HG02938 (cell line): ENCODE data around the gene ALOX12B.
"Not testable (repeated sequence)": the region's sequence is repeated elsewhere in the genome, so short reads cannot be mapped to it uniquely, and the experiment has no call there.

Source experiments
- ATAC-seq: cut with Tn5 transposase; IDR thresholded peaks from one replicate; pipeline ENCODE4 v1.9.1; 2021; ENCODE audit warnings: mild to moderate bottlenecking, moderate library complexity; ENCODE audit not compliant: unreplicated experiment

ALOX12B gene

DNA sequence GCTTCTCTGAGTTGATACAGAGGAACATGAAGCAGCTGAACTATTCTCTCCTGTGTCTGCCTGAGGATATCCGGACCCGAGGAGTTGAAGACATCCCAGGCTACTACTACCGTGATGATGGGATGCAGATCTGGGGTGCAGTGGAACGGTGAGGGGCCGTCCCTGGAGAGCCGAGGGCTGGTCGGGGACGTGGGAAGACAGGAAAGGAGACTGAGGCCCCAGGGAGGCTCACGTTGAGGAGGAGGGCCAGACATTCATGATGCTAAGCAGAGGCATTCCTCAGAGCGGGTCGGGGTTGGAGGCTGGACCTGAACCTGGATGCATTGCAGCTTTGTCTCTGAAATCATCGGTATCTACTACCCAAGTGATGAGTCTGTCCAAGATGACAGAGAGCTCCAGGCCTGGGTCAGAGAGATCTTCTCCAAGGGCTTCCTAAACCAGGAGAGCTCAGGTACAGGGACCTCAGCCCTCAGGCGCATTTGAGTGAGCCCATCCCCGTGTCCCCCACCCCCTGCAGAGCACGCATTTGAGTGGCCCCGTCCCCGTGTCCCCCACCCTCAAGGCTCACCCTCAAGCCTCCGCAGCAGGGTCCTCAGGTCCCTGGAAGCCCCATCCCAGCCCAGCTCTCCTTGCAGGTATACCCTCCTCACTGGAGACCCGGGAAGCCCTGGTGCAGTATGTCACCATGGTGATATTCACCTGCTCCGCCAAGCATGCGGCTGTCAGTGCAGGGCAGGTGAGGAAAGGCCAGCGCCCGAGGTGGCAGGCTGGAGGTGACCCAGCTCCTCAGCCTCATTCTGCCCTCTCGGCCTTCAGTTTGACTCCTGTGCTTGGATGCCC is 40.4 kb downstream of the ALOX12B start:
- ATAC-seq: no peak

- ATAC-seq: no peak
Measured at GRCh38 chr17:8046306-8046928, 41.1 kb downstream of the ALOX12B start.

GRCh38 chr17:8044819-8045810 is 42.4 kb downstream of the ALOX12B start:
- ATAC-seq: no peak

DNA sequence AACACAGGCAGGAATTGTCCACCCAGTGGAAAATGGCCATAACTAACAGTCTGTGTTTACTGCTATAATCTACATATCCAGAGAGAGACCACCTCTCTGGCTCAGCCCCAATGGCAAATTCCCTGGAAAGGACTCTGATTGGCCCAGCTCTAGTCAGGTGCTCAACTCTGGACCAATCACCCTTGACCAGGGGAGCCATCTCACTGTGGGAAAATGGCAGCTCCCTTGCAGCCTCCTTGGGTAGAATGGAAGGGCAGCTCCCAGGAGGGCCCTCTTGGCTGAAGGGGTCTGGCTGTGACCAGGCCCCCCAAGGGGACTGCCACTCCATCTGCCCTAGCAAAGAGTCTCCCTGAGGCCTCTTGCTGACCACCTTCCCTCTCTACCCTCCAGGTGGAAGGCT is 45.5 kb downstream of the ALOX12B start:
- ATAC-seq: no peak

GRCh38 chr17:8041249-8041928 is 46.1 kb downstream of the ALOX12B start:
- no peak for ATAC-seq

DNA sequence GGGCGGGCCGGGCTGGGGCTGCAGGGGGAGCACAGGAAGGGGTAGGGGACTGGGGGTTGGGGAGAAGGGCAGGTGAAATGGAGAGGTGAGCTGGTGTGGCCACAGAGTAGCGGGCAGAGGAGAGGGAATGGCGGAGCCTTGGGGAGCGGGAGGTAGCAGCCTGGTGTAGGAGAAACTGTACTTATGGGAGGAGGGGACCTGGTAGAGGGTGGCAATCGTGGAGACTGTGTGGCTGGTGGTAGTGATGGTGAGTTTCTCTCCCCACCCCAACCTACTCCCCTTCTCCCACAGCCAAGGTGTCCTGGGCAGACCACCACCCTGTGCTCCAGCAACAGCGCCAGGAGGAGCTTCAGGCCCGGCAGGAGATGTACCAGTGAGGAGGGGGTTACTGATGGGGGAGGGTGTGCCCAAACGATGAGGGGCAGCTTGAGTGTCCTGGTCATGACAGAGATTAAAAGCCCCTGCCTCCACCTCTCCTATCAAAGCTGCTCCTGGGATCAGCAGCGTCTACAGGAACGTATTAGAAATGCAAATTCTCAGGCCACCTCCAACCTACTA is 47.8 kb downstream of the ALOX12B start:
- no peak for ATAC-seq

GRCh38 chr17:8038954-8039610 is 48.4 kb downstream of the ALOX12B start, which contains the start of gene ALOX15B:
Gene ALOX15B (plus strand): TSS chr17:8039059. CDS start chr17:8039156, 97 bp downstream.
- no peak for ATAC-seq

DNA sequence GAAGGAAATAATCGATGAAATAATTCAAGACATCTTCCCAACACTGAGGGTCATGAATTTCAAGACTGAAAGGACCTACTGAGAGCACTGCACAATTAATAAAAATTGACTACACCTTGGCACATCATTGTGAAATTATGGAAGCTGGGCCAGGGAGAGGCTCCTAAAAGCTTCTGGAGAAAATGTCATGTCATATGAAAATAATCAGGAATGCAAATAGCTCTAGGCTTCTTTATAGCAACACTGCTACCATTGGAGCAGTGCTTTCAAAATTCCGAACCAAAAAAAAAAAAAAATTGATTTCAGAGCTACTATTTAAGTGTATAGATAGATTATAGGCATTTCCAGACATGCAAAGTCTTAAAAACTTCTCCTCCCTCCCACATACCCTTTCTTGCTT is 55.1 kb downstream of the ALOX12B start:
- no peak for ATAC-seq

DNA sequence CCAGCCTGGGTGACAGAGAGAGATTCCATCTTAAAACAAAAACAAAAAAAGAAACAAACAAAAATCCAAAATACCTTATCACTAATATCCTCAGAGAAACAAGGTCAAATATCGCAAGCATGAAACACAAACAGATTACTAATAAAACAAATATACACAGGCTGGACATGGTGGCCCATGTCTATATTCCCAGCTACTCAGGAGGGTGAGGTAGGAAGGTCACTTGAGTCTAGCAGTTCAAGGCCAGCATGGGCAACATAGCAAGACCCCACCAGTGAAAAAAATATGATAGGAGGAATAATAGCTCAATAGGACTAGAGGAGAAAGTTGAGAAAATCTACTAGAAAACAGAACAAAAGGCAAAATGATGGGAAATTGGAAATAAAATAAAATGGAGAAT is 55.6 kb downstream of the ALOX12B start:
- ATAC-seq: no peak

GRCh38 chr17:8031261-8031661 is 56.3 kb downstream of the ALOX12B start:
- no peak for ATAC-seq

- no peak for ATAC-seq
Measured at GRCh38 chr17:8029121-8029520, 58.4 kb downstream of the ALOX12B start.

- no peak for ATAC-seq
Measured at GRCh38 chr17:8025176-8025911, 62.2 kb downstream of the ALOX12B start.

GRCh38 chr17:8024161-8024560 is 63.4 kb downstream of the ALOX12B start:
- not testable (repeated sequence) for ATAC-seq
